Measurements from ENCODE around the gene KRTCAP3. TPM values are rescaled to one million over a fixed set of nuclear protein-coding genes. Genes with fewer than 3 reads are reported as not detected.
"Not testable (repeated sequence)": the region's sequence is repeated elsewhere in the genome, so short reads cannot be mapped to it uniquely, and the experiment has no call there.

The KRTCAP3 gene, protein sequence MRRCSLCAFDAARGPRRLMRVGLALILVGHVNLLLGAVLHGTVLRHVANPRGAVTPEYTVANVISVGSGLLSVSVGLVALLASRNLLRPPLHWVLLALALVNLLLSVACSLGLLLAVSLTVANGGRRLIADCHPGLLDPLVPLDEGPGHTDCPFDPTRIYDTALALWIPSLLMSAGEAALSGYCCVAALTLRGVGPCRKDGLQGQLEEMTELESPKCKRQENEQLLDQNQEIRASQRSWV
- total RNA-seq, result 26.0 TPM

DNA sequence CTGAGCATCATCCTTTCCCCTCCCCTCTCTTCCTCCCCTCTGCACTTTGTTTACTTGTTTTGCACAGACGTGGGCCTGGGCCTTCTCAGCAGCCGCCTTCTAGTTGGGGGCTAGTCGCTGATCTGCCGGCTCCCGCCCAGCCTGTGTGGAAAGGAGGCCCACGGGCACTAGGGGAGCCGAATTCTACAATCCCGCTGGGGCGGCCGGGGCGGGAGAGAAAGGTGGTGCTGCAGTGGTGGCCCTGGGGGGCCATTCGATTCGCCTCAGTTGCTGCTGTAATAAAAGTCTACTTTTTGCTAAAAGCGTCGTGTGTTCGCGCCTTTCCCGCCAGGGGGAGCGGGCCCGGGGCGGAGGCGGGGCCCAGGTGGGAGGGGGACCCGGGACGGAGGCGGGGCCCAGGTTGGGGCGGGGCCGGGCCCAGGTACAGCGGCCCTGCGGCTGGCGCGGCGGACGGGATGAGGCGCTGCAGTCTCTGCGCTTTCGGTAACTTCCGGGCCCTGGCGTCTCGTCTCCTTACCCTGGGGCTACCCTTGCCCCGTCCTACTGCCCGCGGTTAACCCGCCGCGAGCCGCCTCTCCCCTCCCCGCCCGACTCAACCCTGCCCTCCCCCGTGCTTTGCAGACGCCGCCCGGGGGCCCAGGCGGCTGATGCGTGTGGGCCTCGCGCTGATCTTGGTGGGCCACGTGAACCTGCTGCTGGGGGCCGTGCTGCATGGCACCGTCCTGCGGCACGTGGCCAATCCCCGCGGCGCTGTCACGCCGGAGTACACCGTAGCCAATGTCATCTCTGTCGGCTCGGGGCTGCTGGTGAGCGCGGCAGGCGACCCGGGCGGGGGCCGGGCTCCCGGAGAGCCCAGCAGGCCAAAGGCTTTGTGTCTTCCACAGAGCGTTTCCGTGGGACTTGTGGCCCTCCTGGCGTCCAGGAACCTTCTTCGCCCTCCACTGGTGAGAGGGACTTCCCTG, at the start of gene KRTCAP3:
Gene KRTCAP3 (plus strand): TSS at position 424 of the 962 bp plus-strand sequence. CDS start 32 bp downstream, at position 456.
- peak; percentile 79 for ATAC-seq

GRCh38 chr2:27393225-27393624, 49.0 kb upstream of the KRTCAP3 start:
- ATAC-seq, result no peak

DNA sequence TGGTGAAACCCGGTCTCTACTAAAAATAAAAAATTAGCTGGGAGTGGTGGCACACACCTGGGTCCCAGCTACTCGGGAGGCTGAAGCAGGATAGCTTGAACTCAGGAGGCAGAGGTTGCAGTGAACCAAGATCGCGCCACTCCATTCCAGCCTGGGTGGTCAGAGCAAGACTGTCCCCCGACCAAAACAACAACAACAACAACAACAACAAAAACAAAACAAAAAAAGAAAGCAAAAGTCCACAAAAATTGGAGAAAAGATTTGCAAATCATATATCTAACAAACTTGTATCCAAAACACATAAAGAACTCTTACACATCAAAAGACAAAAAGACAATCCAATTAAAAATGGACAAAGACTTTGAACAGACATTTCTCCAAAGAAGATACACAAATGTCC, 43.2 kb upstream of the KRTCAP3 start:
- no peak for ATAC-seq

DNA sequence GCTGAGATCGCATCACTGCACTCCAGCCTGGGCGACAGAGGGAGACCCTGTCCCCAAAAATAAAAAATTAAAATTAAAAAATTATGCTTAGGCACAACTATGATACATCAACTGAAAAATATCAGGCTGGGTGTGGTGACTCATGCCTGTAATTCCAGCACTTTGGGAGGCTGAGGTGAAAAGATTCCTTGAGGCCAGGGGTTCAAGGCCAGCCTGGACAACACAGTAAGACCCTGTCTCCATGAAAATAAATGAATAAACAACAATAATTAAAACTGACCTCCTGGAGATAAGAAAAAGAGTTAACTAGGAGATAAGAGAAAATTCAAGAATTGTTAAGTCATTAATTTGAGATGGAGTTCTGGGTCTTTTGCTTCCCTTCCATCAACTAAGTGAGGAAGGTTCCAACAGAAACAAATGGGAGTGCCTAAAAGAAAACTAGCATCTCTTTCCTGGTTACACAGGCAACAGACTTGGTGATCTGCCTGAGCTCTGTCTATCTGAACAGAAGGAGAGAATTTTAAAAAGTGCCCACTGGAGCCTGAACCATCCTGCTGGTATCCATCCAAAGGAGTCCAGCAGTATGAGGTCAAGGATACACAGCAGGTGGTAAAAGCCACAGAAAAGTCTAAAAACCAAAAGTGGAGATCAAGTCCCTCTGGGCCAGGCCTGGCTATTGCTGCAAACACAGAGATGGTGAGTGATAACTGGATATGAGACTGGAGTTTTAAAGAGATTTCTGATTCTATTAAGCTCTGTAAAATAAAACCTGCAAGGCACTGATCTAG, 41.6 kb upstream of the KRTCAP3 start:
- no peak for ATAC-seq

- no peak for ATAC-seq
Observed at GRCh38 chr2:27407798-27408491, 34.2 kb upstream of the KRTCAP3 start.

DNA sequence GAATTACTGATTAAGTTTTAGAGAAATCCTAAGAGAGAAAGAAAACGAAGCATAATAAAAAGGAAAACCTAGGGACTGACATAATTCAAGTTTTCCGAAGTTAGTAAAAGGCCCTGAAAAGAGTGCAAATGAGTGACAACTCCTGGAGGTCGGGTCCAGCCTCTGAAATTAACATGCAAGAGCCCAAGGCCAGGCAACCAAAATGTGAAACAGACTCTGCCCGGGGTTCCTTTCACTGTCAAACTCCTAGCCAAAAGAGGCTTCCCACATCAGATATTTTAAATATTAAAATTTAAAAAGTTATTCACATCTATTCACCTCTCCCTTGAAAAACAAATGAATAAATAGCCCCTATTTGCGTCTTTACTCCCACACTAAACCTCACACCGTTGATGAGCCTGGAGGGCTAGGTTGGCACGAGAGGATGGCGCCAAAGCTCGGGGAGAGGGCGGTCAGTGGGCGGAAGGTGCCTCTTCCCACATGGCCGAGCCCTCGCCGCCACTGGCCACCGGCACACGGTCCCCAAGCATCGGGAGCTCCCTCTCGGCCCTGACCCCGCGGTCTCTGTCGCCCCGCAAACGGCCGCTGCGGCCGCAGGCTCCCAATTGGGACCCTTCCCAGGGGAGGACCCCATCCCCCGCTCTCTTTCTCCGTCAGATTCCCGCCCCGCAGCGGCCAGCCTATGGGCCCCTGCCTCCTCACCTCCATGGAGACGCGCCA, 33.4 kb upstream of the KRTCAP3 start:
- ATAC-seq, result peak; percentile 39

DNA sequence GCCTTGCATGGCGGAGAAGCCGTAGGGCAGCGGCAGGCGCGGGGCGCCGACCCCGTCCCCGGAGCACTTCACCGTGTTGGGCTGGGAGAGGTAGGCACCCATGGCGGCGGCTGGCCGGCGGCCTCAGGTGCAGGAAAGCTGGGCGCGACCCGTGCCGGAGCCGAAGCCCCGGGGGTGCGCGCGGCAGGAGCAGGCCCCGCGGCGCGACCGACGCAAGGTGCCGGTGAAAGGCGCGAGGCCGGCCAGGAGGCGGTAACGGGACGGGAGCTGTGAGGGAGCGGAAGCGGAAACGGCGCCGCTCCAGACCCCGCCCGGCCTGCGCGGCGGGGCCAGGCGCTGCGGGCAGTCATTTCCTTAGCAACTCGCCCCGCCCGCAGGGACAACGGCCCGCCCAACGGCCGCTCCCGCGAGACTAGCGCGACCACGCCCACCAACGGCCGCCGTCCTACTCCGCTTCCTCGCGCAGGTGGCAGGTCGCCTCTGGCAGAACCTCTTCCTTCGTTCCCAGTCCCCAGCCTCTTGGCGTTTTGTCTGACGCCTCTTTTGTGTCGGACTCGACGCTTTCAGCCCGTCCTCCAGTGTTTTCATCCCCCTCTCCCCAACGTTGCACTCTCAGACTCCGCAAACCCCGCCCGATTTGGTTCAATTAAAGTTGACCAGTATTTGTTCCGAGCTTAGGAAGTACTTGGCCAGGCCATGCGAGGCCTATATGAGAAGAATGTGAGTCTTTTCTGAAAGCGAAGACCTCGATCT, 32.7 kb upstream of the KRTCAP3 start, which contains the start of gene PPM1G:
Gene PPM1G (minus strand): TSS at position 271 of the 753 bp plus-strand sequence. CDS start 169 bp downstream, at position 102.
- peak; percentile 99 for ATAC-seq

DNA sequence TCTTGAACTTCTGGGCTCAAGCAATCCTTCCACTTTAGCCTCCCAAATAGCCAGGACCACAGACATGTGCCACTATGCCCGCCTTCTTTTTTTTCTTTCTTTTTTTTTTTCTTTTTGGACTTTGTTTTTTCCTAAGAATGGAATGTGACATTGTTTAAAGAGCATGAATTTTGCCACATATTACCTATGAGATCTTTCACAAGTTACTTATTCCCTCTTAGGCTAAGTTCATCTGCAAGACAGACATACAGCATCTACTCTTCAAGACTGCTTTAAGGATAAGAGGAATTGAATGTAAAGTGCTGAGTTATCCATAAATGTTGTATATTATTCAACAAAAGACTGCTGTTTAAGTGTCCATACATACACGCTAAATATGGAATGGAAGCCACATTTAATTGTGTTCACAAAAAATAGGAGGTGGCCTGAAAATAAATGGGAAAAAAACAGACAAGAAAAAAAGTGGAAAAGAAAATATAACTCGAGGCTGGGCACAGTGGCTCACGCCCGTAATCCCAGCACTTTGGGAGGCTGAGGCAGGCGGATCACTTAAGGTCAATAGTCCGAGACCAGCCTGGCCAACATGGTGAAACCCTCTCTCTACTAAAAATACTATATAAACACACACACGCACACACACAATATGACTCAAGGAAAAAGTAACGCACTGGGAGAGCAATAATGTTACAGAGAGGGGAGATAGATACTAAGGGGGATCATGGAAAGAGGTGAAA, 29.6 kb upstream of the KRTCAP3 start:
- ATAC-seq, result no peak

- ATAC-seq, result no peak
Observed at GRCh38 chr2:27416151-27416550, 26.0 kb upstream of the KRTCAP3 start.

DNA sequence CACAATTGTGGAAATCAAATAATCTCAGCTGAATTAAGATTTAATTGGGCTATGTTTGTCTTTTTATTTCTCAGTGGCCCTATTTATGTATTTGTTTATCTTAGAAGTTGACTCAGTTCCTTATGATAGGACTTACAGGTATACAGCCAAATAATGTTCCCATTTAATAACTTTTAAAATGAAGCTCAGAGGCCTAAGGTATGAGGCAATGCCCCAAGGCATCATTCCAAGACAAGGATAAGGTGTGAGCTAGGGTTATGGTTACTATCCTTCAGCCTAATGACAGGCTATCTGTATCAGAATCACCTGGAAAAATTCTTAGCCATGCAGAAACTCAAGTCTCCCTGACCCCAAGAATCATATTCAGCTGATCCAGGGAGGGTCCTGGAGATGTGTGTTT, 21.2 kb upstream of the KRTCAP3 start:
- no peak for ATAC-seq

GRCh38 chr2:27421660-27422250, 20.4 kb upstream of the KRTCAP3 start:
- no peak for ATAC-seq

DNA sequence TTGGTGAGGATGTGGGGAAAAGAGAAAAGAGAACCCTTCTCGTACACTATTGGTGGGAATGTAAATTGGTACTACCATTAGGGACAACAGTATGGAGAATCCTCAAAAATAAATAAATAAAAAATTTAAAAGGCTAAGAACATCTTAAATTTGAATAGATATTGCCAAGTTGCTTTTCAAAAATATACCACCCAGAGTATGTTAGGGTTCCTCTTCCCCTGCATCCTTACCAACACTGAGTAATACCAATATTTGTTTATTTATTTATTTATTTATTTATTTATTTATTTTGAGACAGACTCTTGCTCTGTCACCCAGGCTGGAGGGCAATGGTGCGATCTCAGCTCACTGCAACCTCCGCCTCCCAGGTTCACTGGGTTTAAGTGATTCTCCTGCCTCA, 19.2 kb upstream of the KRTCAP3 start:
- ATAC-seq, result no peak

- ATAC-seq, result not testable (repeated sequence)
Observed at GRCh38 chr2:27425039-27425438, 17.1 kb upstream of the KRTCAP3 start.

DNA sequence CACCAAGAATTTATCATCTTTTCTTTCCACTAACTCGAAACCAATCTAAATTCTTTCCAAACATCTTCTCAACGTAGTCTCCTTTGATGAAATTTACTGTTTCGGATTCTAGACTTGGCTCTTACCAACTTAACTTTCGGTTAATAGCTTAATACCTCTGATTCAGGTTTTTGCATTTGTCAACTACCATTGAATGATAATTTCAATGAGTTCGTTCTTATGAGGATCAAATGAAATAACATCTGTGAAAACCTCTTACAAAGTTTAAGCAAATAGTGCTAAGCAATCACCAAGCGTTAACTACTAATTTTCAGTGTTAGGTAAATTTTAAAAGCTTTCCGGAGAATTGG, 14.3 kb upstream of the KRTCAP3 start:
- no peak for ATAC-seq

DNA sequence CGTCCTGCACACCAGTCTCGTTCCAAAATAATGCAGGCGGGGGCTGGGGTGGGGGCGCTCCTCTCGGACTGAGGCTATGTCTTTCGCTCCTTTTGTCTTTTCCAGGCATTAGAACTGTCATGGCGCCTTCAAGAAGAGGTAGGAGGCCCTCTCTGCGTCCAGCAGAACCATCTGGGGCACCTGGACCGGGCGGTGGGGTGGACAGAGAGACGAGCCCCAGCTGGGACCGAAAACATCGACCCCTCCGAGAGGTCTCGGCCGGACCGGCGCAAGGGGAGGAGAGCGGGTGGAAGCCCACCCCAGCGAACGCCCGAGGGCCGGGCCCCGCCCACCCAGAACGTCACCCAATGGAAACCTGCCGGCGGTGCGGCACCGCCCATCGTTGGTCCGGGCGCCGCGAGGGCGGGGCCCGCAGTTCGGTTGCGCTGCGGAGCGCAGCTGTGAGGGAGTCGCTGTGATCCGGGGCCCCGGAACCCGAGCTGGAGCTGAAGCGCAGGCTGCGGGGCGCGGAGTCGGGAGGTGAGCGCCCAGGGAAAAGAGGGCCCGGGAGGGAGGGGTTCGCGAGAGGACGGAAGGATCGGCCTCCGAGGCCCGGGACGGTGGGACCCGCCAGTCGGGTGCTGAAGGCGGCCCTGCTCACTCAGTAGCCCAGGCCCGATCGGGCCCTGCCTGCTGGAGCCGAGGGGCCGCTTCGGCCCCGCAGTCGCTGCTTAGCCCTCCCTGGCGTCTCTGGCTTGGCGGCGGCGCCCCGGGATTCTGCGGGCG, 13.8 kb upstream of the KRTCAP3 start, which contains the start of gene NRBP1:
Gene NRBP1 (plus strand): TSS at position 419 of the 765 bp plus-strand sequence. CDS start 4,643 bp downstream, outside the sequence.
- ATAC-seq, result peak; percentile 96

DNA sequence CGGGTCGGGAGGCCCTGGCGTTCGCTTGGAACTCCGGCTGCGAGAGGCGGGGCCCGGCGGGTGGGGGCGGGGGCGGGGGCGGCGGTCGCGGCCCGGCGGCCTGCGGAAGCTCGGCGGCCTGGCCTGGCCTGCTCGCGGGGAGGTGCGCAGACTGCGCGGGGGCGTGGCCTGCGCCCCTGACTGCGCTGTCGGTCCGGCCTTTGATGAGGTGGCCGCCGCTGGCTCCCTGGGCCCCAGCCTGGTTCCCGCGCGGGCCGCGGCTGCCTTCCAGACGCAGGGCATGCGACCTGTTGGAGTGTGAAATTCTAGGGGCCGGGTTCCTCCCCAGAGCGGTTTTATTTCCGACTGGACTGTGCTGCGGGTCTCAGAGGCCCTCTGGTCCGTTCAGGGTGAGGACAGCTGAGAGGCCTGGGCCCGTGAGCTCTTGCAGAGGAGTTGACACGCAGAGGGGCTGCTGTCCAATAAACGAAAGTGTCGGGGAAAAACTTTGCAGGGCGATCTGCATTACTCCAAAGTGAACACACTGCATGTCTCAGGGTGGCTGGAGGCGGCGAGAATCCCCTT, 13.1 kb upstream of the KRTCAP3 start:
- ATAC-seq, result peak; percentile 91

- ATAC-seq, result no peak
Observed at GRCh38 chr2:27431395-27431794, 10.8 kb upstream of the KRTCAP3 start.

DNA sequence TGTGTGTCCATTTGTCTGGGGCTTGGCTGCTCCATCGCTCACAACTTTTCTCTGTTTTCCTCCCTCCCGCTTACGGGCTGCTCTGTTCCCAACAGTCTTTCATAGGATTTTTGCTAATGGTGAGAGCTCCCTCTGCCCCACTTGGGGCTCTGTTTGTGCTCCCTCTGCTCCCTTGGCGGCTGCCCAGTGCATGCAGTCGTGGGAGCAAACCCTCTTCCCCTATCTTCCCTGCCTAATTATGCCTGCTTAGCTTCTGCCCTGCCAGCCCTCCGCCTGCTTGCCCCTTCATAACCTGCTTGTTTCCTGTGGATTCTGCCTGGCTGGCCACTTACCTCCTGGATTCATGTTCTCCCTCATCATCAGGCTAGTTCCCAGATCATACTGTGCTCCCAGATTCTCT, 6.6 kb upstream of the KRTCAP3 start:
- no peak for ATAC-seq

All from esophagus mucosa (tissue), 1 donor.